HepG2 (cell line): ENCODE measurements around the gene IGFALS. TPM values are rescaled to one million over a fixed set of nuclear protein-coding genes. Genes with fewer than 3 reads are reported as not detected.
A peak's percentile ranks its signal among the peaks of the same experiment; 100 is the strongest.

Experiments used
- AHDC1 ChIP-seq: sonication (generic); formaldehyde crosslinking; IDR thresholded peaks from 2 replicates; pipeline ENCODE4 v1.5.1; 2020; ENCODE audit warnings: mild to moderate bottlenecking, missing genetic modification reagents, borderline replicate concordance
- BRD4 ChIP-seq: sonication (generic); formaldehyde crosslinking; IDR thresholded peaks from 2 replicates; pipeline ENCODE4 v1.4.0; 2020; ENCODE audit warnings: missing genetic modification reagents
- CEBPB ChIP-seq: IDR thresholded peaks from 2 replicates; pipeline ENCODE4 v1.6.1; 2011; ENCODE audit warnings: low read depth, low read length, improper control_type of control experiment, borderline replicate concordance
- MTERF4 ChIP-seq: sonication (generic); formaldehyde crosslinking; IDR thresholded peaks from 2 replicates; pipeline ENCODE4 v1.8.0; 2023; ENCODE audit warnings: mild to moderate bottlenecking, missing genetic modification reagents
- NFYB ChIP-seq: sonication (generic); formaldehyde crosslinking; IDR thresholded peaks from 2 replicates; pipeline ENCODE4 v1.4.0; 2020; ENCODE audit warnings: missing genetic modification reagents
- REL ChIP-seq: sonication (generic); formaldehyde crosslinking; conservative IDR thresholded peaks from 2 replicates; pipeline ENCODE4 v1.8.0; 2022; ENCODE audit warnings: mild to moderate bottlenecking, missing genetic modification reagents, moderate library complexity
- TCF7 ChIP-seq: sonication (generic); IDR thresholded peaks from 2 replicates; pipeline ENCODE4 v1.6.1; 2016; ENCODE audit warnings: antibody characterized with exemption, low read depth
- ZNF280B ChIP-seq: sonication (generic); formaldehyde crosslinking; IDR thresholded peaks from 2 replicates; pipeline ENCODE4 v1.5.0; 2020; ENCODE audit warnings: missing genetic modification reagents, mild to moderate bottlenecking, borderline replicate concordance
- ZNF318 ChIP-seq: sonication (generic); formaldehyde crosslinking; IDR thresholded peaks from 2 replicates; pipeline ENCODE4 v1.4.0; 2020; ENCODE audit warnings: mild to moderate bottlenecking, missing genetic modification reagents
- ZNF451 ChIP-seq: sonication (generic); formaldehyde crosslinking; IDR thresholded peaks from 2 replicates; pipeline ENCODE4 v1.5.0; 2020; ENCODE audit warnings: mild to moderate bottlenecking, missing genetic modification reagents
- ZSCAN29 ChIP-seq: sonication (generic); formaldehyde crosslinking; conservative IDR thresholded peaks from 2 replicates; pipeline ENCODE4 v1.4.0; 2020; ENCODE audit warnings: mild to moderate bottlenecking, missing genetic modification reagents
- polyA plus RNA-seq, 8 experiments: library from polyadenylated mRNA; depleted of rRNA in 3 of 8; stranded (reverse) in 7 of 8; unstranded in 1 of 8; fragments of >200 nt; fragmentation: Illumina TruSeq in 4 of 8; extraction: Trizol in 4 of 8; gene quantifications; 2 replicates each; pipeline versions ENCODE4 v1.2.1 to v1.2.3, GENCODE V29; 2011 to 2016; ENCODE audit warnings: low read depth in 4 of 8, missing spikeins in 1 of 8, mixed read lengths in 1 of 8; ENCODE audit not compliant: insufficient read depth in 1 of 8
- total RNA-seq, 5 experiments: library from RNA; depleted of rRNA; stranded (reverse); fragments of >200 nt; fragmentation: Illumina TruSeq; extraction: Trizol; gene quantifications; 2 replicates each; pipeline ENCODE4 v1.2.3, GENCODE V29; 2016; ENCODE audit warnings: low read depth in 1 of 5

IGFALS gene
- total and polyA plus RNA-seq, 2 of the 13 experiments (the other 11 are each of a cell fraction or from before 2014, with no cell fraction given): 0.34 to 2.4 TPM

GRCh38 chr16:1826691-1827573 is 33.4 kb upstream of the IGFALS start, which contains the start of the genes FAHD1 and HAGH (continued):
- TF ChIP-seq ZNF318 (peak; percentile 49; the same call in 1 of the 2 replicates), CEBPB (no peak), NFYB (CRISPR knock-in tag) (peak; percentile 95), ZNF280B (CRISPR knock-in tag) (peak; percentile 94), ZNF451 (CRISPR knock-in tag) (peak; percentile 74; the same call in 1 of the 2 replicates), AHDC1 (CRISPR knock-in tag) (no peak), REL (CRISPR knock-in tag) (no peak; the same call in 1 of the 2 replicates), TCF7 (no peak), ZSCAN29 (CRISPR knock-in tag) (peak; percentile 53; the same call in 1 of the 2 replicates), BRD4 (peak; percentile 96), MTERF4 (peak; percentile 76; the same call in 1 of the 2 replicates)
